Adipocyte (in vitro differentiated cells): ENCODE data around the gene CHCHD10.

Source experiments
- DNase-seq: peaks from one replicate; pipeline ENCODE4 v3.0.0-alpha.2; 2015; ENCODE audit warnings: low read depth
- H3K27me3 ChIP-seq: replicated peaks from 2 replicates; pipeline ENCODE4 v1.7.0; 2013; ENCODE audit warnings: mild to moderate bottlenecking, low read length, moderate library complexity; ENCODE audit not compliant: control insufficient read depth, insufficient read depth
- H3K36me3 ChIP-seq: 2 replicates; pipeline ENCODE4 v1.7.0; 2013; ENCODE audit warnings: low read length, mild to moderate bottlenecking, moderate library complexity; ENCODE audit not compliant: control insufficient read depth, insufficient read depth, severe bottlenecking
- H3K4me1 ChIP-seq: 2 replicates; pipeline ENCODE4 v1.7.0; 2013; ENCODE audit warnings: mild to moderate bottlenecking, low read length, moderate library complexity; ENCODE audit not compliant: control insufficient read depth, insufficient read depth
- H3K4me3 ChIP-seq: 2 replicates; pipeline ENCODE4 v1.7.0; 2013; ENCODE audit warnings: mild to moderate bottlenecking, low read length, moderate library complexity
- H3K9ac ChIP-seq: 2 replicates; pipeline ENCODE4 v1.7.0; 2013; ENCODE audit warnings: mild to moderate bottlenecking, low read length, moderate library complexity
- H3K9me3 ChIP-seq: 2 replicates; pipeline ENCODE4 v1.7.0; 2013; ENCODE audit warnings: mild to moderate bottlenecking, low read length, moderate library complexity; ENCODE audit not compliant: control insufficient read depth

CHCHD10 gene

GRCh38 chr22:23800297-23801237 lies 32.8 kb upstream of the CHCHD10 start:
- Histone ChIP-seq H3K4me3 (no peak overlapping the region), H3K36me3 (peaks cover 74% of the 10 kb centered on the region), H3K9ac (no peak overlapping the region), H3K4me1 (peaks cover 12% of the 10 kb centered on the region), H3K9me3 (no peaks in the 10 kb centered on the region), H3K27me3 (no peaks in the 10 kb centered on the region)
- no peak for DNase-seq

GRCh38 chr22:23796461-23796860 lies 28.7 kb upstream of the CHCHD10 start:
- no peak overlapping the region for H3K9ac ChIP-seq
- no peak overlapping the region for H3K4me3 ChIP-seq
- H3K27me3 ChIP-seq, result no peaks in the 10 kb centered on the region
- peaks cover 15% of the 10 kb centered on the region for H3K4me1 ChIP-seq
- no peak for DNase-seq
- peaks cover 61% of the 10 kb centered on the region for H3K36me3 ChIP-seq
- no peaks in the 10 kb centered on the region for H3K9me3 ChIP-seq

- H3K4me3 ChIP-seq, result no peak overlapping the region
- no peak for DNase-seq
- H3K9ac ChIP-seq, result no peak overlapping the region
- peaks cover 40% of the 10 kb centered on the region for H3K36me3 ChIP-seq
- H3K27me3 ChIP-seq, result no peaks in the 10 kb centered on the region
- peaks cover 27% of the 10 kb centered on the region for H3K4me1 ChIP-seq
- no peaks in the 10 kb centered on the region for H3K9me3 ChIP-seq
Observed at GRCh38 chr22:23793326-23793725, 25.6 kb upstream of the CHCHD10 start.

GRCh38 chr22:23791738-23792645 lies 24.2 kb upstream of the CHCHD10 start:
- Histone ChIP-seq H3K36me3 (peaks cover 32% of the 10 kb centered on the region), H3K27me3 (no peaks in the 10 kb centered on the region), H3K9ac (peak overlapping the region; percentile 54), H3K4me3 (peak overlapping the region; percentile 4), H3K4me1 (peaks cover 35% of the 10 kb centered on the region), H3K9me3 (no peaks in the 10 kb centered on the region)
- DNase-seq, result no peak

- H3K9me3 ChIP-seq, result no peaks in the 10 kb centered on the region
- H3K27me3 ChIP-seq, result no peaks in the 10 kb centered on the region
- H3K36me3 ChIP-seq, result peaks cover 30% of the 10 kb centered on the region
- peak overlapping the region; percentile 4 for H3K4me3 ChIP-seq
- H3K9ac ChIP-seq, result peak overlapping the region; percentile 54
- DNase-seq, result peak; percentile 81
- peaks cover 33% of the 10 kb centered on the region for H3K4me1 ChIP-seq
Observed at GRCh38 chr22:23790819-23791737, 23.3 kb upstream of the CHCHD10 start.

GRCh38 chr22:23789638-23790037 lies 21.9 kb upstream of the CHCHD10 start:
- no peak for DNase-seq
- Histone ChIP-seq H3K9ac (no peak overlapping the region), H3K36me3 (peaks cover 19% of the 10 kb centered on the region), H3K4me3 (no peak overlapping the region), H3K4me1 (peaks cover 33% of the 10 kb centered on the region), H3K9me3 (no peaks in the 10 kb centered on the region), H3K27me3 (no peaks in the 10 kb centered on the region)

- no peak for DNase-seq
- H3K4me3 ChIP-seq, result no peak overlapping the region
Observed at GRCh38 chr22:23789121-23789520, 21.3 kb upstream of the CHCHD10 start.

GRCh38 chr22:23787910-23788309 lies 20.1 kb upstream of the CHCHD10 start:
- no peak for DNase-seq
- peak overlapping the region; percentile 94 for H3K4me3 ChIP-seq
- peaks cover 4% of the 10 kb centered on the region for H3K36me3 ChIP-seq
- no peaks in the 10 kb centered on the region for H3K9me3 ChIP-seq
- peak overlapping the region; percentile 99 for H3K9ac ChIP-seq
- H3K4me1 ChIP-seq, result peaks cover 33% of the 10 kb centered on the region
- H3K27me3 ChIP-seq, result peaks cover under 1% of the 10 kb centered on the region

More at GRCh38 chr22:23789121-23789520, 21.3 kb upstream of the CHCHD10 start:
- no peak overlapping the region for H3K9ac ChIP-seq
- H3K27me3 ChIP-seq, result no peaks in the 10 kb centered on the region
- H3K4me1 ChIP-seq, result peaks cover 33% of the 10 kb centered on the region
- H3K9me3 ChIP-seq, result no peaks in the 10 kb centered on the region
- H3K36me3 ChIP-seq, result peaks cover 15% of the 10 kb centered on the region

GRCh38 chr22:23787600-23787896 lies 19.8 kb upstream of the CHCHD10 start:
- Histone ChIP-seq H3K36me3 (peaks cover 3% of the 10 kb centered on the region), H3K4me3 (peak overlapping the region; percentile 94), H3K27me3 (peaks cover 2% of the 10 kb centered on the region), H3K9me3 (no peaks in the 10 kb centered on the region), H3K4me1 (peaks cover 33% of the 10 kb centered on the region), H3K9ac (peak overlapping the region; percentile 99)
- no peak for DNase-seq

GRCh38 chr22:23786752-23787599 lies 19.2 kb upstream of the CHCHD10 start, which contains the start of gene SMARCB1:
SMARCB1 (plus strand) TSS chr22:23786966; CDS start chr22:23787170, 204 bp downstream.
- H3K36me3 ChIP-seq, result no peaks in the 10 kb centered on the region
- peaks cover 36% of the 10 kb centered on the region for H3K4me1 ChIP-seq
- no peaks in the 10 kb centered on the region for H3K9me3 ChIP-seq
- DNase-seq, result peak; percentile 97
- peaks cover 2% of the 10 kb centered on the region for H3K27me3 ChIP-seq
- H3K9ac ChIP-seq, result peak within 1 kb of the TSS; percentile 99
- H3K4me3 ChIP-seq, result peak within 1 kb of the TSS; percentile 94
